HepG2 (cell line): ENCODE results near the gene CLEC20A.

Experiments used
- ZNF232 ChIP-seq: sonication (generic); formaldehyde crosslinking; IDR thresholded peaks from 2 replicates; pipeline ENCODE4 v1.4.0; 2020; ENCODE audit warnings: missing genetic modification reagents, borderline replicate concordance
- ZNF274 ChIP-seq: sonication (generic); formaldehyde crosslinking; IDR thresholded peaks from 2 replicates; pipeline ENCODE4 v1.5.1; 2020; ENCODE audit warnings: mild to moderate bottlenecking, missing genetic modification reagents
- ZNF589 ChIP-seq: sonication (generic); formaldehyde crosslinking; conservative IDR thresholded peaks from 2 replicates; pipeline ENCODE4 v1.8.0; 2022; ENCODE audit warnings: mild to moderate bottlenecking, moderate library complexity, missing genetic modification reagents
- ZNF773 ChIP-seq: sonication (generic); formaldehyde crosslinking; IDR thresholded peaks from 2 replicates; pipeline ENCODE4 v1.4.0; 2020; ENCODE audit warnings: missing genetic modification reagents, borderline replicate concordance
- TF ChIP-seq, protein P1 (sequence below): sonication (generic); formaldehyde crosslinking; IDR thresholded peaks from 2 replicates; pipeline ENCODE4 v1.5.0; 2020; ENCODE audit warnings: mild to moderate bottlenecking, missing genetic modification reagents, moderate library complexity

GRCh38 chr1:178456472-178456871, 40.3 kb downstream of the CLEC20A start:
- TF ChIP-seq ZNF232 (CRISPR knock-in tag) (no peak), ZNF773 (CRISPR knock-in tag) (no peak), ZNF274 (CRISPR knock-in tag) (no peak), ZNF589 (CRISPR knock-in tag) (no peak)
- TF ChIP-seq, protein P1, sequence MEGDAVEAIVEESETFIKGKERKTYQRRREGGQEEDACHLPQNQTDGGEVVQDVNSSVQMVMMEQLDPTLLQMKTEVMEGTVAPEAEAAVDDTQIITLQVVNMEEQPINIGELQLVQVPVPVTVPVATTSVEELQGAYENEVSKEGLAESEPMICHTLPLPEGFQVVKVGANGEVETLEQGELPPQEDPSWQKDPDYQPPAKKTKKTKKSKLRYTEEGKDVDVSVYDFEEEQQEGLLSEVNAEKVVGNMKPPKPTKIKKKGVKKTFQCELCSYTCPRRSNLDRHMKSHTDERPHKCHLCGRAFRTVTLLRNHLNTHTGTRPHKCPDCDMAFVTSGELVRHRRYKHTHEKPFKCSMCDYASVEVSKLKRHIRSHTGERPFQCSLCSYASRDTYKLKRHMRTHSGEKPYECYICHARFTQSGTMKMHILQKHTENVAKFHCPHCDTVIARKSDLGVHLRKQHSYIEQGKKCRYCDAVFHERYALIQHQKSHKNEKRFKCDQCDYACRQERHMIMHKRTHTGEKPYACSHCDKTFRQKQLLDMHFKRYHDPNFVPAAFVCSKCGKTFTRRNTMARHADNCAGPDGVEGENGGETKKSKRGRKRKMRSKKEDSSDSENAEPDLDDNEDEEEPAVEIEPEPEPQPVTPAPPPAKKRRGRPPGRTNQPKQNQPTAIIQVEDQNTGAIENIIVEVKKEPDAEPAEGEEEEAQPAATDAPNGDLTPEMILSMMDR (CRISPR knock-in tag) = no peak
